Fibroblast of skin of left biceps (primary cell): ENCODE measurements around the gene AP4M1.

Source experiments
- DNase-seq, 2 experiments: peaks; one replicate each; pipeline ENCODE4 v3.0.0-alpha.2; 2013; ENCODE audit warnings: low read depth in 2 of 2

Gene AP4M1

GRCh38 chr7:100157334-100158228, 56.1 kb downstream of the AP4M1 start:
- no peak for DNase-seq
